ENCODE data around the gene SRGAP3.

SRGAP3 gene

GRCh38 chr3:9035473-9035872 lies 214.0 kb downstream of the SRGAP3 start:
- no peak for DNase-seq (ENCODE audit: low read depth)
- no peak for TF ChIP-seq CTCF (IDR thresholded peaks at IDR 0.05; ENCODE audit: low read length, missing control alignments)
- H3K4me3 ChIP-seq (replicated peaks; ENCODE audit: low read depth, low read length) = no peak overlapping the region

DNA sequence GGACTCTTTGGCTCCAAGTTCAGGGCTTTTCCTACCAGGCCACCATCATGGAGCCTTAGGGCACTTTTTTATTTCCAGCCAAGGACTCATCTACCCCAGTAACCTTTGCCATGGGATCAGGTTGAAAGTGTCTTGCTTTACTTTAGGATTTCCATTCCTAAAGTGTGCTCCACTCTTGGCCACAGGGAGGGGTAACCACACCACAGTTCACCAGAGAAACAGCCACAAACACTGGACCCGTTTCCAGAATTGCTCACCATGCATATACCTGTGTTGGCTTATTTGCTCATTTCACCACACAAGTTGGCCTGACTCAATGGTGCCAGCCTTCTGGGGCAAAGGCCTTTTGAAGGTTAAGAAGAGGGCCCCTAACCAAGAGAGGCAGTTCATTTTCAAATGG lies 215.6 kb downstream of the SRGAP3 start:
- no peak overlapping the region for H3K4me3 ChIP-seq (replicated peaks; ENCODE audit: low read depth, low read length)
- no peak for TF ChIP-seq CTCF (IDR thresholded peaks at IDR 0.05; ENCODE audit: low read length, missing control alignments)
- no peak for DNase-seq (ENCODE audit: low read depth)

DNA sequence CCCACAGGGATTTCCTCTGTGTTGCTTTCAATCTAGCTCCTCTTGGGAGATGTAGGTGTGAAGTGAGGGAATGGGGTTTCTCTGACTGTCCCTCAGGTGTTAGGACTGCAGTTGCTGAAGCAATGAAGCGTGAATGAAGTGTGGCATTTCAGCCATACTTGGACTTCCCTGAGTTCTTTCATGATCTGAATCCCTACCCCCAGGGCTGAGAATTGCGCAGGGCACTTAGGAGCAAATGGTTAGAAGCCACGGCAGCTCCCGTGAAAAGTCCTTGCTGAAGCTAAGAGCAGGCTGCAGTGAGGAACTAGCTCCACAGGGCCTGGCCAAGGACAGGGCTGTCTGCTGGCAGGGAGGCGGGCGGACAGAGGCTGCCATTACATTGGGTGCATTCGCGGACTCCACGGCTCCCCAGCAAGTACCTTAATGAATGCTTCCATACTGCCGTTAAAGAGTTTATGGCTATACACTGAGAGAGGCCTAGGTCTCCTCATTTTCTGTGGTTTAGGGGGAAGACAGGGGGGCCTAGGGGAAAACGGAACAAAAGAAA lies 217.1 kb downstream of the SRGAP3 start:
- no peak overlapping the region for H3K4me3 ChIP-seq (replicated peaks; ENCODE audit: low read depth, low read length)
- DNase-seq (ENCODE audit: low read depth) = no peak
- no peak for TF ChIP-seq CTCF (IDR thresholded peaks at IDR 0.05; ENCODE audit: low read length, missing control alignments)

DNA sequence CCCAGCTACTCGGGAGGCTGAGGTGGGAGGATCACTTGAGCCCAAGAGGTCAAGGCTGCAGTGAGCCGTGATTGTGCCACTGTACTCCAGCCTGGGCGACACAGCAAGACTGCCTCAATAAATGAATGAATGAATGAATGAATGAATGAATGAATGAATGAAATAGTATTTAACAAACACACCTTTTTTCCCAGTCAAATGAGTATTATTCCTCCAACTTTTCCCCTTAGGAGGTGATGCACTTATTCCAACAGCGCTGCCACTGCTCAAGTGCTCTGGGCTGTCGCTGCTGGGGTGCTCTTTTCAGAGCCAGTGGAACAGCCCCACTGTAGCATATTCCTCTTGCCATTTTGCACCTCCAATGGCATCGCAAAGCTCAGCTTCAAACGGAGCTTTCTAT lies 219.4 kb downstream of the SRGAP3 start:
- no peak for DNase-seq (ENCODE audit: low read depth)
- H3K4me3 ChIP-seq (replicated peaks; ENCODE audit: low read depth, low read length) = no peak overlapping the region
- TF ChIP-seq CTCF (IDR thresholded peaks at IDR 0.05; ENCODE audit: low read length, missing control alignments) = no peak

DNA sequence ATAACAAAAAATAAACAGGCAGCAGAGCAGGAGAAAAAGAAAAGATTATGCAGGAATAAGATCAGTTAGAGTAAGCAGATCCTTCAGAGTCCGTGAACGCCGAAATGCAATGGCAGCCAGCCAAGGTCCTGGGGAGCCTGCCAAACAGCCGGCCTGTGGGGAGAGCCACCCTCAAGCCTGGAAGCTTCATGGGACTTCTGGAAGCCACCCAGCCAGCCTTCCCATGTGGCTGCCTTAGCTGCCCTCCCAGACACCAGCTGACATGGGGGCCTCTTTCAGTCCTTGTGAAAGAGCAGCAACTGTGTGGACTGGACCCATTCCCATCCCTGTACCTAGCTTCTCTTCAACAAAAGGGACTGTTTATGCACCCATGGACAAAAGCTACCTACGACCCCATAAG lies 221.3 kb downstream of the SRGAP3 start:
- no peak overlapping the region for H3K4me3 ChIP-seq (replicated peaks; ENCODE audit: low read depth, low read length)
- DNase-seq (ENCODE audit: low read depth) = peak; percentile 86
- TF ChIP-seq CTCF (IDR thresholded peaks at IDR 0.05; ENCODE audit: low read length, missing control alignments) = no peak

DNA sequence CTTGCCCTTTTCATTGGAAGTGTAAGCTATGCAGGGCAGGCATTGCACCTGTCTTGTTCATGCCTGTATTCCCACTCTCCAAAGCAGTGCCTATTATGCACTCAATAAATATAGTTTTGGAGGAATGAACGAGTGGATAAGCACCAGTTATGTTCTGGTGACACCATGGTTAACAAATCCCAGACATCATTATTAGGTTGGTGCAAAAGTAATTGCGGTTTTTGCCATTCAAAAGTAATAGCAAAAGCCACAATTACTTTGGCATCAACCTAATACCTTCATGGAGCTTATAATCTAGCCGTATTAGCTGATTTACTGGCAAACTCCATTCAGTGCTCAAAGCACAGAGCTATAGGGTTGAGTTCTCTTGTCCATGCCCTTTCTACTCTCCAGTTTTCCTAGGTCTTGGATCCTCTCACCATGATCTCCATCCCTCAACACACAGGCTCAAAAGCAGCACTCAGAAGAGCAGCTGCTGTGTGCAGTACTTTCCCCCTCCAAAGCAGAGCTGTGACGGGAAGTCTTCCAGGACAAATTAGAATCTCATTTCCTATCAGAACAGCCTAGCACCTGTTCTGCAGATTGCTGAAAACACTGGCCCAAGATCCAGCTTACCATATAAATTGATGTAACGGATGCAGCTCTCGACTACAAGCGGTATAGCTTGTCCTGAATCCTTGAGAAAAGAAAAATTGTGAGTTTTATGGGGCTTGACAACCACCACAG lies 223.0 kb downstream of the SRGAP3 start:
- no peak for DNase-seq (ENCODE audit: low read depth)
- H3K4me3 ChIP-seq (replicated peaks; ENCODE audit: low read depth, low read length) = no peak overlapping the region
- TF ChIP-seq CTCF (IDR thresholded peaks at IDR 0.05; ENCODE audit: low read length, missing control alignments) = no peak

- no peak overlapping the region for H3K4me3 ChIP-seq (replicated peaks; ENCODE audit: low read depth, low read length)
- no peak for TF ChIP-seq CTCF (IDR thresholded peaks at IDR 0.05; ENCODE audit: low read length, missing control alignments)
Observed at GRCh38 chr3:9024341-9024740, 225.1 kb downstream of the SRGAP3 start.

More at GRCh38 chr3:9024341-9024740, 225.1 kb downstream of the SRGAP3 start:
- DNase-seq (ENCODE audit: low read depth) = no peak
